Cardiac septum (tissue), 1 donor: Measurements from ENCODE around the gene LORICRIN. TPM values are rescaled to one million over a fixed set of nuclear protein-coding genes. Genes with fewer than 3 reads are reported as not detected.

Experiments used
- DNase-seq: peaks from one replicate; pipeline ENCODE4 v3.0.0-alpha.2; 2020; ENCODE audit warnings: low spot score
- intact Hi-C: fragments of 100-400 bp; cut with DNase I; formaldehyde crosslinking; loops from one replicate; pipeline ENCODE4 v1.14.0; 2022
- total RNA-seq: library from RNA; stranded (reverse); fragmentation: NEBNext Ultra II Directional; extraction: Animal tissue kit (Norgen Biotek cat#: 25700); gene quantifications from one replicate; pipeline ENCODE4 v1.2.1, GENCODE V29; 2021
- donor health status: DM: no; HTN: no; CAD: no.

The LORICRIN gene
- total RNA-seq, 1 donor from 2014 or later, result not detected

DNA sequence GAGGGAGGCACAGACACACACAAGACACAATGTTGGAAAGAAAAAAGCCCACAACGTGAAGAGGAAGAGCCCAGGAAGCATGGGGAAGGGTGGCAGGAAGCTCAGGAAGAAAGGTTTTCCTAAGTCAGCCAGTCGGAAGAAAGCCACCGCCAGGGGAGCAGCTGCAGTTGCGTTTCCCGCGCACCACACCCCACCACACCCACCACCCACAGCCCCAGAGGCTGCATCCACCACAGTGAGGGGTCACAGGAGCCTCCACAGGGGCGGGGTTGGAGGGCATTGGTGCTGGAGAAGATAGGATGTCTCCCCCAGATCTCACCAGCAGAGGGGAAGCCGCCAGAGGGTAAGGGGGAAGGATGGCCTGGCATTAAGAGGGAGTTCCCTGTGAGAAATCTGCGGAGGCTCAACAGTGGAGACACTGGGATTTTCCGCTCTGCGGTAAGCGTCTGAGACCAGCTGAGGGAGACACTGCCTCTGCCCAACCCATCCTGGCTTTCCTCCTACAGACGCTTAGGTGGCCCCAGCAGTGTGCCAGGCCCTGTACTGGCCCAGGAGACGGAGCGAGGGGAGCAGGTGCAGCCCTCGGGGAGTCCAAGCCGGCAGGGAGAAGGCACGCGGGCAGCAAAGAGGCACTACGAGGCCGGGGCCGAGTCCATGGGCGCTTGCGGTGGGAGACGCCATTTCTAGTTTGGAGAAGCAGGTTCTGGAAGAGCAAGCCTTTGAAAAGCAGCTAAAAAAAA lies 33.4 kb downstream of the LORICRIN start:
- no peak for DNase-seq
- intact Hi-C loops, result no loop called here

DNA sequence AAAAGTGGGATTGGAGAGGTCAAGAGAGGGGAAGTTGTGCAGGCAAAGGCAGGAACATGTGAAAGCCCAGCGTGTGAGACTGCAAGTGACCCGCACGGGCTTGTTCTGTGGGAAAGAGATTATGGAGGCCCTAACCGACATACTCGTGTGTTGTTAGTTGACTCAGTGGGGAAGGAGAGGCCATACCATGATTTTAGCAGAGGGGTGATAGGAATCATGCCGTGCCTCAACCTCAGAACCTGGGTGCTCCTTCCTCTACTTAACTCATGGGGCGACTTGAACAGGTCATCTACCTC lies 33.9 kb downstream of the LORICRIN start:
- intact Hi-C loops, result no loop called here
- DNase-seq, result no peak

DNA sequence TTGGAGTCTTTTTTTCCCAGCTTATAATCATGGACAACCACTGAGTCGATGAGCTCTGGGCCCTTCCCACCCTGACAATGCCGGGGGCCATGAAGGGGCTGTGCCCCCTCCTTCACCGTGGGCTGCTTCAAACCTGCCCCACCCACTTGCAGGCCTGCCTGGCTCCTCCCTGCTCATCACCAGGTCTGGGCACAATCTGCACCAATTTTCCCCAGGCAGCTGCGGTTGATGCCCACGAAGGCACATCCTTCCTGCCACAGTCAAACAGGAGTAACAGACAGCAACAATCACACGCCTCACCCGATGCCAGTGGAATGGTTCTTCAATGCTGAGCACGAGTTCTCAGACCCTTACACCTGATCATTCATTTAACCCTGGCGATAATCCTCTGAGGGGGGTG lies 34.4 kb downstream of the LORICRIN start:
- intact Hi-C loops, result no loop called here
- no peak for DNase-seq

DNA sequence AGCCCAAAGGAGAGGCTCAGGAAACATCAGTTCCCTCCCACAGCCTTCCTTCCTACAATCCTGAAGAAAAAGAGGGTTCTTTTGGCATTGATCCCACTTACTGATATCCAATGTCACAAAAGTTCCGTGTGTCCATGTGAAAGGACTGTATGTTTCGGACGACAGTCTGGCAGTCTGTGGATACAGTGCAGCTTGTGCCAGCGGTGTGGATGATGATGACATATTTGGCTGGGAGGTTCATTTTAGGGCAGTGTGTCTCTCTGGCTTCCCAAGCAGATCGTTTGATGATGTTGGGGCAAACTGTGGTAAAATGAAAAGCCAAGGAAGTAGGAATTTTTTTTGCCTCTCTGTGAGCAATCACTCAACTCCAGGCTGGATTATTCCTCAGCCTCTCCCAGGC lies 42.8 kb downstream of the LORICRIN start:
- intact Hi-C loops, result no loop called here
- no peak for DNase-seq

DNA sequence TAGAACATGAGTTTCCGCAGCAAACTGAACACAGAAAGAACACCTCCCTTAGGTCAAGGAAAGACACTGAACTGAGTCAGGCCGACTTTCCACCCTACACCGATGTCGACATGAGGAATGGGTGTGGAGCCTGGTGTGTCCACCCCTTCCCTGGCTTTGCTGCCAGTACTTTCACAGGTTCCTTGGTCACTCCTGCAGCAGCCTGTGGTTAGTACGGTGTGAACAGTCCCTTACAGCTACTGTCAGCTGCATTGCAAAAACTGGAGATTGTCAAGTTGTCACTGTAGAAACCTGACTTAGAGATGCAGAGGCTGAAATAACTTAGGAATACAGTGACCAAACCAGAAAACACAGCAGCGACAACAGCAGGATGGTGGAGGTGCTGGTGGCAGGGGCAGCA lies 46.2 kb downstream of the LORICRIN start:
- intact Hi-C loops, result no loop called here
- no peak for DNase-seq

DNA sequence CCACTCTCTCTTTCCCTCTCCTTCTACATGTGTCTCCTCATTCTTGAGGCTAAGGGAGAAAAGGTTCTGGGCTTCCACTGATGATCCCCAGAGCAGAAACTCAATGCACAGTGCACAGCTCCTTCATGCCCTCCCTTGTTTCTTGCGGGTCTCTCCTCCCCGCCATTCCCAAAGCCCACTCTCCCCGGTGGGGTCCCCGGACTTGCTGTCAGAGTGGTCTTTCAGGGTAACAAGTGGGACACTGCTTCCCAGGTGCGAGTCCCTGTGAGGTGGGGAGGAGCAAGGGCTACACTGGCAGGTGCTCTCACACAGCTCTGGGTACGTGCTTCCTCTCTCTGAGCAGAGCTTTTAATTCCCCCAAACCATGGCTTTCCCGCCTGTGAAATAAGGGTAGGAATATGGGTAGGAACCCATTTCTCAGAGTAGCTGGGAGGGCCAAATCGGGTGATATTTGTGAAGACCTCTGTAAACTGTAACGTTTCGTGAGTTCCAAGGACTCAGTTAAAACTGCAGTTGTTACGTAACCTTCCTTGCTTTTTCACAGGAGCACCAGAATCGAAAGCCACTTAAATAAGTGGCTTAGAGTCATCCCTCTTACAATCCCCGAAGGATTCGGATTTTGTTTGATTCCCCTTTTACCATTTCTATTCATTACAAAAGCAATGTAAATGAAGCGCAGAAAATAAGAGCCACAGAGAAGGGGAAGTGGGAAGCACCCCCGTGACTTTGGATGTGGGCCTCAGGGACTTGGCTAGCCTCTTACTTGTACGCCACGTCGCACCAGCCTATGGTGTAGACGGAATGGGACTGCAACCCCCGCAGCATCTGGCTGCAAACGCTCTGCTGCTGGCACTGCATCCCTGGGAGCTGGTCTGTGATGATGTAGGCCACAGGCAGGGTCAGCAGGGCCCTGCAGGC lies 47.1 kb downstream of the LORICRIN start:
- no peak for DNase-seq
- intact Hi-C loops, result no loop called here

DNA sequence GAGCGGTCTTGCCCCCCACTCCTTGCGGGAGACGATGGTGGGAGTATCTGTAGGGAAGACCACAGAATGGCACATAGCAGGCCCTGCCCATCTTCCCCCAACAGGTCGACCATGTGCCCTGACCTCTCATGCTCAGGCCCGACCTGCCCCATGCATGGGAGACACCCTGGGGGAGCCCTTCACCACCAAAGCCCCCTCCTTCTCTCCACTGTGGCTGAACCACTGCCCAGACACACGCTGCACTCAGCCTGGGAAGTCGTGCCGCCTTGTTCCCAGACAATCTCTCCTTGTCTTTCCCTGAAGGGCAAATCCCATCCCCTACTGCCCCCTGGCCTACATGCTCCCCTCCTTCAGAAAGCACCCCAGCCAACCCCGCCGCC lies 47.7 kb downstream of the LORICRIN start:
- DNase-seq, result no peak
- intact Hi-C loops, result no loop called here

DNA sequence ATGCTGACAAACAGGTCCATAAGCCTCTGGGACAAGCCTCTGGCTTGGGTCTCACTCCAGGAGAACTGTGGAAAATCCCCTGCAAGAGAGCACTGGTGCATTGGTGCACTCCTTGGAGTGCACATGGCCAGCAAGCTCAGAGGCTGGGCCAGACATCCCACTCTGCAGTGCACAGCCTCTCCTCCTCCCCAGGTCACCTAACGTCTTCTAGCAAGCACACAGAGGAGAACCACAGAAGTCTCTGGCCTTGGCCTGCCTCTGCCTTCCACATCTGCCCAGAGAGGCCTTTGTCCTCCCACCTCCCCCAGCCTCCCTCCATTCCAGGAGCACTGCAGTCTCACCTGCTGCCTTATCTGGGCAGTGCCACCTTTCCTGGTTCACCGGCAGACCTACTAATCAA lies 49.1 kb downstream of the LORICRIN start:
- DNase-seq, result no peak
- intact Hi-C loops, result no loop called here

DNA sequence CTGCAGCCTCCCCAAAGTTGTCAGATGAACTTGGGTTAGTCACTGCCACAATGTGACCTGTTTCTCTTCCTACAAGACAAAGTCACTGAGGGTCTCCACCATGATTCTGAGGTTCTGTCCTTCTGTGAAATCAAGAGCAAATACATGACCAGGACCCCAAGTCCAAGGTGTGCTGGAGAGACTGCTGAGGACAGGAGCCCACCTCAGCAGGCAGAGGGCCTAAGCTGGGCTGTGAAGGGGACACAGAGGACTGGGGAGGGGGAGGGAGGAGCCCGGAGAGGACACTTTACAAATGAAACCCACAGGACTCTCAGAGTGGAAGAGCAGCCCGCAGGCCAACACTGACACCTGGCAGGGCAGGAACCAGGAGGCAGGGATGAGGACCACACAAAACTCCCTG lies 50.0 kb downstream of the LORICRIN start:
- DNase-seq, result no peak
- intact Hi-C loops, result no loop called here

DNA sequence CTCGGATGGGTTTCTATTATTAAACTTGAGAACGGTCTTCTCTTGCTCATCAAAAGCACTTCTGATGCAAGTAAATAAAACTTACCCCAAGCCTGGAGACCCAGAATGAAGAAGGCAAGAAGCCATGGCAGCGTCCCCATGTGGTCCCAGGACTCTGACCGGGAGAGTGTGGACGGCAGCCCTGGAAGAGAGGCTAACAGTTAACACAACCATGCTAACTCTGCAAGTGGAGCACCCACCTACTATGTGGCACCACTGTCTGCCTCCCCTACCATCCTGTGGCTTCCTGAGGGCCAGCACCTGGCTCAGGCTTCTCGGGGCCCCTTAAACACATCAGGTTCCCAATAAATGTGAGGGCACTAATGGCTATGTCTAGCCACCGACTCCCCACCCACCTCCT lies 51.0 kb downstream of the LORICRIN start:
- intact Hi-C loops, result no loop called here
- DNase-seq, result no peak

Other genes starting within 250 kb of the LORICRIN start
- gene SPRR1B, start 228.5 kb upstream of the LORICRIN start, total RNA-seq, result not detected
- gene SPRR2D, start 218.6 kb upstream of the LORICRIN start, total RNA-seq, result not detected
- not detected for gene SPRR2A, start 202.2 kb upstream of the LORICRIN start, total RNA-seq
- not detected for gene SPRR2B, start 188.1 kb upstream of the LORICRIN start, total RNA-seq
- gene SPRR2E, start 165.2 kb upstream of the LORICRIN start, total RNA-seq, result not detected
- gene SPRR2F, start 146.2 kb upstream of the LORICRIN start, total RNA-seq, result not detected
- gene SPRR2G, start 108.8 kb upstream of the LORICRIN start, total RNA-seq, result not detected
- gene LELP1, start 56.3 kb upstream of the LORICRIN start, total RNA-seq, result not detected
- gene PRR9, start 42.1 kb upstream of the LORICRIN start, total RNA-seq, result not detected
- not detected for gene PGLYRP3, start 53.3 kb downstream of the LORICRIN start, total RNA-seq
- not detected for gene PGLYRP4, start 89.2 kb downstream of the LORICRIN start, total RNA-seq
- 91.9 TPM for gene S100A9, start 98.2 kb downstream of the LORICRIN start, total RNA-seq
- 4.1 TPM for gene S100A12, start 115.9 kb downstream of the LORICRIN start, total RNA-seq
- gene S100A8, start 131.4 kb downstream of the LORICRIN start, total RNA-seq, result 71.3 TPM
- gene S100A7A, start 156.8 kb downstream of the LORICRIN start, total RNA-seq, result not detected
- gene S100A7, start 201.0 kb downstream of the LORICRIN start, total RNA-seq, result not detected